ENCODE results near the gene CPPED1.

The CPPED1 gene

DNA sequence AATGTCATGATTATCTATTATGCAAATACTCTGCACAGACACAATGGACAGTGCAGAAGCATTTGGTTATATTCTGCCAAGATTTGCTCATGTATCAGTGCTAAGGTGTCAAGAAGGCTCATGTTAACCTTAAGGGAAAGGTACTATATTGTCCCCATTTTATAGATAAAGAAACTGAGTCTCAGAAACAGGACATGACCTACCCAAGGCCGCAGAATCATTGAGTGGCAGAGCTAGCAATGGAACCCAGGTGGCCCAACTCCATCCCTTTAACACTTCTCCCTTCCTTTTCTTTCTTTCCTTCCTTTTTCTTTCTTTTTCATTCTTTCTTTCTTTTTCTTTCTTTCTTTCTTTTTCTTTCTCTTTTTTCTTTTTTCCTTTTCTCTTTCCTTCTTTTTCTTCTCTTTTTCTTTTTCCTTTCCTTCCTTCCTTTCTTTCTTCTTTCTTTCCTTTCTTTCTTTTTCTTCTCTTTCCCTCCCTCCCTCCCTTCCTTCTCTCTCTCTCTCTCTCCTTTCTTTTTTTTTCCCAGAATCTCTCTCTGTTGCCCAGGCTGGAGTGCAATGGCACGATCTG, 149.8 kb downstream of the CPPED1 start:
- H3K27ac ChIP-seq: no peak overlapping the region
- no peak for TF ChIP-seq ZFX (IDR thresholded peaks at IDR 0.05; ENCODE audit: borderline replicate concordance)
- TF ChIP-seq, protein P1, sequence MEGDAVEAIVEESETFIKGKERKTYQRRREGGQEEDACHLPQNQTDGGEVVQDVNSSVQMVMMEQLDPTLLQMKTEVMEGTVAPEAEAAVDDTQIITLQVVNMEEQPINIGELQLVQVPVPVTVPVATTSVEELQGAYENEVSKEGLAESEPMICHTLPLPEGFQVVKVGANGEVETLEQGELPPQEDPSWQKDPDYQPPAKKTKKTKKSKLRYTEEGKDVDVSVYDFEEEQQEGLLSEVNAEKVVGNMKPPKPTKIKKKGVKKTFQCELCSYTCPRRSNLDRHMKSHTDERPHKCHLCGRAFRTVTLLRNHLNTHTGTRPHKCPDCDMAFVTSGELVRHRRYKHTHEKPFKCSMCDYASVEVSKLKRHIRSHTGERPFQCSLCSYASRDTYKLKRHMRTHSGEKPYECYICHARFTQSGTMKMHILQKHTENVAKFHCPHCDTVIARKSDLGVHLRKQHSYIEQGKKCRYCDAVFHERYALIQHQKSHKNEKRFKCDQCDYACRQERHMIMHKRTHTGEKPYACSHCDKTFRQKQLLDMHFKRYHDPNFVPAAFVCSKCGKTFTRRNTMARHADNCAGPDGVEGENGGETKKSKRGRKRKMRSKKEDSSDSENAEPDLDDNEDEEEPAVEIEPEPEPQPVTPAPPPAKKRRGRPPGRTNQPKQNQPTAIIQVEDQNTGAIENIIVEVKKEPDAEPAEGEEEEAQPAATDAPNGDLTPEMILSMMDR (IDR thresholded peaks at IDR 0.05): no peak

DNA sequence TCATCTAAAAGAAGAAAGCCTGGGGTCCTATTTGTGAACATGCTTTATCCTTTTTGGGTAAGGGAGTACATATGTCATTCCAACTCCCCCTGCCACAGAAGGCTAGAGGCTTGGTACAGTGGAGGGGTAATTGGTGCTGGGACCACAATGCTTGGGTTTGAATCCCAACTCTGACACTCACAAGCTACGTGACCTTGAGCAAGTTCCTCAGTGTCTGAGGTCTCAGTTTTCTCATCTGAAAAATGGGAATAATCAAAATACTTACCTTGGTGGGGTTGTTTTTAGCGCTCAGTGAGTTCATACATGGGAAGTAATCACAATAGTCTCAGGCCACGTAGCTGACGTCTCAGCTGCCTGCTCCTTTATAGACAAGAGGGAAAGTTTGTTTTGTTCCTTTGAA, 150.8 kb downstream of the CPPED1 start:
- no peak overlapping the region for H3K27ac ChIP-seq
- TF ChIP-seq, protein P1 (IDR thresholded peaks at IDR 0.05): no peak
- TF ChIP-seq ZFX (IDR thresholded peaks at IDR 0.05; ENCODE audit: borderline replicate concordance): no peak

DNA sequence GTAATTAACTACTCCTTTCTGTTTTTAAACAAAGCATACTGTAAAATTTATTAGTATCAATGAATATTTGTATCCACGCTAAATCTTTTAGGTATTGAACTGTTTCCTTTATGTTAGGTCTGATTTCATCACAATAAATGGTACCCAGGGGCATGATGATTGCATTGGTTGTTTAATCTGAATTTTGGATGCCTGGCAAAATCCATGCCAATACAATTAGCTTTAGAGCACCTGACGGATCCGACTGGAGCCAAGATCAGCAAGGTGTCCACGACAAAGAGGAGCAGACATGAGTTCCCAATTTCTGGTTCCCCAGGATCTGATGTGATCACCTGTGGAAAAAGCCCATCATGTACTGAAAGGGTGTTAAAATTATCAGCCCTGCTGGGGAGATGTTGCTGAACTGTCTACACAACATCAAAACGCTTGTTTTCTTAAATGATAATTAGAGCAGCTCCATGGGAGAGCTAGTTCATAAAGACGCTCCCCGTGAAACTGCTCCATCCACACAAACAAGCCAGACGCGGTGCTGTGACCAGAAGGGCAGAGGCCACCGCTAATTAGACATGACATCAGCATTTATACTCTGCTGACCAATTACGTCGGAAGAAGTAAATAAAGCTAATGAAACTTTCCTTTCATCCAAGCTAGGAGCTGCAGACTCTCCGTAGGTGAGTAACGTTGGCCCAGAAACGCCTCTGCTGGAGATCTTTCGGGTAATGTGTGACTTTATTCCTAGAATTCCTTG, 151.7 kb downstream of the CPPED1 start:
- TF ChIP-seq, protein P1 (IDR thresholded peaks at IDR 0.05): no peak
- TF ChIP-seq ZFX (IDR thresholded peaks at IDR 0.05; ENCODE audit: borderline replicate concordance): no peak
- H3K27ac ChIP-seq: no peak overlapping the region

DNA sequence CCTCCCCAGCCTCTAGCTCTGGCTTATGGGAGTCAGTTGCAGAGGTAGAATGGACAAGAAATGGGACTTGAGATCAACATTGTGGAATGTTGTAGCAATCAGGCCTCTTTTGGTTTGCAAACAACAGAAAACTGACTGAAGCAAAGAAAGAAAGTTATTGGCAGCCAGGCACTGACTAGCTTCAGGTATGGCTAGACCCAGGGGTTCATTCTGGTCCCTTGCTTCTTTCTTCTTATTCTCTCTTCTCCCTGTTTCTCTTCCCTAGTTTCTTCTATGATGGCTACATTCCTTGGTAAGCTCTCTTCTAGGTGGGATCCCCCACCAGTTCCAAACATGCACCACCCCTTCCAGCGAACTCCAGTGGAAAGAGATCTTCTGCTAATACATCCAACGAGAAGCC, 154.3 kb downstream of the CPPED1 start:
- TF ChIP-seq, protein P1 (IDR thresholded peaks at IDR 0.05): no peak
- TF ChIP-seq ZFX (IDR thresholded peaks at IDR 0.05; ENCODE audit: borderline replicate concordance): no peak

DNA sequence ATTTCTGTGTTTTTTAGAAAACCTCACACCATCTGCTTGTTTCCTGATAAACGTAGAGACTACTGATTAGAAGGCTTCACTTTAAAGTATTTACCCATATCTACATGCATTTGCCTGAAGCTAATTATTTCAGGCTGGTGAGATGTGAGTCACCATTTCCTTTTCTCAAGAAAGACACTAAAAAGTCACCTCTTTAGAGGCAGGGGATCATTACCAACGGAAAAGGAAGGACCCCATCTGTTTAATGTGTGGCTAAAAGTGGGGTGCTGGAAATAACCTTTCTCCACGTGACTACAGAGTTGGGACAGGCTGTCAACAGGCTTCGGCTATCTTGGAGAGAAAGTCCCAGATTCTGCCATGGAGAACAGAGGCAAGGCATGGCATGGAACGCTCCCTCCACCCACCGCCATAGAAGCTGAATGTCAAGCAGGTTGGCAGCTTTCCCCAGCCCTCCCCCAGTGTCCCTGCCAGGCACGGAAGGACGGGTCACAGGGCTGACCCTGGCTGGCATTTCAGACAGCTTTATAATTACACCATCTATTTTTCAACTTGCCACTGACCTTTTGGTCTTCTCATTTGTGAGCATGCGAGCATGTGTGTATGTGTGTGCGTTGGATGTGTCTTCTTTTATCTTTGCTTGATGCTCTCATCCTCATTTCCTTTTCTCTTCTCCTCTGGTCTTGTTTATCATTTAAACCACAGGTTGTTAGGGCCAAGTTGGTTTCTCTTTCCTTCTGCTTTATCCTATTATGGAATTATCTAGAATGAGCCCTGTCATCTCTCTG, 157.0 kb downstream of the CPPED1 start:
- TF ChIP-seq, protein P1 (IDR thresholded peaks at IDR 0.05): no peak
- no peak for TF ChIP-seq ZFX (IDR thresholded peaks at IDR 0.05; ENCODE audit: borderline replicate concordance)
- H3K27ac ChIP-seq: no peak overlapping the region

More for the DNA sequence above, 154.3 kb downstream of the CPPED1 start:
- H3K27ac ChIP-seq: no peak overlapping the region

DNA sequence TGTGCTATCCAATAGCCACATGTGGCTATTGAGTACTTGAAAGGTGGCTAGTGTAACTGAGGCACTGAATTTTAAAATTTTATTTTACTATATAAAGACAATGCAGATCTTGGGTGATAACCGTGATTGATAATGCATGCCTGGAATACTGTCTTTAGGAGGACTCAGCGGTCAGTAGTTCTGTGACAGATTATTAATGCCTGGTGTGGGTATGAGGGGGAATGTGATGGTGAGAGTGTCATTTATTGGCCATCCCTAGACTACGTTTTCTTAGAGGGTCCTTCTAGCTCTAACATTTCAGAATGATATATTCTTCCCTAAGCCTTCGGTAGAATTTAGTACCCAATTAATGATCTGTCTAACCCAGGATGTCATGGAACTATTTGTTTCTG, 157.6 kb downstream of the CPPED1 start:
- H3K27ac ChIP-seq: no peak overlapping the region
- TF ChIP-seq ZFX (IDR thresholded peaks at IDR 0.05; ENCODE audit: borderline replicate concordance): no peak
- TF ChIP-seq, protein P1 (IDR thresholded peaks at IDR 0.05): no peak
